GM12878 (cell line): ENCODE measurements around the gene NTM. TPM values are rescaled to one million over a fixed set of nuclear protein-coding genes. Genes with fewer than 3 reads are reported as not detected.

Experiments used
- ATAC-seq: fragments of 200-7000 bp; cut with Tn5 transposase; 3 replicates; pipeline ENCODE4 v1.9.1; 2020; ENCODE audit warnings: mild to moderate bottlenecking, moderate library complexity
- BruUV-seq: library from RNA; stranded (reverse); fragments of 400-500 nt; replicated peaks from 2 replicates; lab custom pipeline; 2021; lab: Mats Ljungman, UMichigan
- CTCF ChIA-PET: fragments of 300-600 bp; sonication (Branson Sonifier 250); formaldehyde crosslinking; extraction: SDS; loops from one replicate; lab custom pipeline; 2021; ENCODE audit warnings: inconsistent platforms; lab: Yijun Ruan, JAX
- POLR2A ChIA-PET: fragments of 350-600 bp; formaldehyde crosslinking; extraction: SDS; loops from one replicate; lab custom pipeline; 2021; ENCODE audit warnings: inconsistent platforms; lab: Charles Lee
- RAD21 ChIA-PET: fragments of 300-600 bp; sonication (Branson Sonifier 250); formaldehyde crosslinking; loops from one replicate; lab custom pipeline; 2023; ENCODE audit warnings: antibody characterized with exemption; ENCODE audit not compliant: unreplicated experiment; lab: Charles Lee
- SMC1A ChIA-PET: fragments of 300-600 bp; sonication (Branson Sonifier 250); formaldehyde crosslinking; loops from one replicate; lab custom pipeline; 2023; ENCODE audit not compliant: unreplicated experiment, uncharacterized antibody; lab: Charles Lee
- DNase-seq: peaks from one replicate; pipeline ENCODE4 v3.0.0-alpha.2; 2011; ENCODE audit warnings: low read depth, low spot score
- FAIRE-seq: peaks from 3 replicates; lab custom pipeline; 2011; peaks lifted over from hg19 to GRCh38; lab: Jason Lieb, UNC
- H2AFZ ChIP-seq: 2 replicates; pipeline ENCODE4 v1.6.0; 2011; ENCODE audit warnings: low read depth, low read length, control low read depth; ENCODE audit not compliant: control insufficient read depth
- H3K27ac ChIP-seq: 2 replicates; pipeline ENCODE4 v1.5.1; 2011; ENCODE audit warnings: control low read depth; ENCODE audit not compliant: control insufficient read depth, insufficient read depth
- H3K27me3 ChIP-seq, 2 experiments: replicated peaks in 1 of 2; 2 replicates each; pipeline versions ENCODE4 v1.6.0 to v1.6.1; 2011; ENCODE audit warnings: low read length in 1 of 2; ENCODE audit not compliant: control insufficient read depth in 2 of 2, insufficient read depth in 2 of 2
- H3K36me3 ChIP-seq, 2 experiments: 2 replicates each; pipeline ENCODE4 v1.5.1; 2011; ENCODE audit warnings: low read length in 1 of 2; ENCODE audit not compliant: control insufficient read depth in 2 of 2, insufficient read depth in 2 of 2
- H3K4me1 ChIP-seq: 2 replicates; pipeline ENCODE4 v1.6.1; 2011; ENCODE audit warnings: mild to moderate bottlenecking, low read length, moderate library complexity, mixed read lengths; ENCODE audit not compliant: control insufficient read depth, insufficient read depth
- H3K4me2 ChIP-seq: 2 replicates; pipeline ENCODE4 v1.6.0; 2011; ENCODE audit warnings: control low read depth; ENCODE audit not compliant: control insufficient read depth, insufficient read depth
- H3K4me3 ChIP-seq: fragments of 200-600 bp; sonication (generic); 2 replicates; pipeline ENCODE4 v1.5.1; 2016
- H3K79me2 ChIP-seq: 2 replicates; pipeline ENCODE4 v1.6.0; 2011; ENCODE audit warnings: low read length; ENCODE audit not compliant: control insufficient read depth, insufficient read depth
- H3K9ac ChIP-seq: 2 replicates; pipeline ENCODE4 v1.8.0; 2011; ENCODE audit warnings: low read length, control low read depth, mixed read lengths; ENCODE audit not compliant: control insufficient read depth, insufficient read depth
- H3K9me3 ChIP-seq: replicated peaks from 3 replicates; pipeline ENCODE4 v1.5.1; 2011; ENCODE audit warnings: mild to moderate bottlenecking, low read length; ENCODE audit not compliant: control insufficient read depth, insufficient read depth
- H4K20me1 ChIP-seq: 2 replicates; pipeline ENCODE4 v1.6.0; 2011; ENCODE audit not compliant: control insufficient read depth, insufficient read depth
- BACH1 ChIP-seq: fragments of 450-650 bp; IDR thresholded peaks from 2 replicates; pipeline ENCODE4 v1.6.1; 2017; ENCODE audit warnings: mild to moderate bottlenecking, borderline replicate concordance
- BCL11A ChIP-seq: IDR thresholded peaks from 2 replicates; pipeline ENCODE4 v1.6.1; 2011; ENCODE audit warnings: low read depth, low read length
- BMI1 ChIP-seq: fragments of 450-650 bp; IDR thresholded peaks from 2 replicates; pipeline ENCODE4 v1.6.1; 2016; ENCODE audit warnings: mild to moderate bottlenecking, moderate library complexity, borderline replicate concordance
- E4F1 ChIP-seq: fragments of 450-650 bp; IDR thresholded peaks from 2 replicates; pipeline ENCODE4 v1.6.1; 2018; ENCODE audit warnings: borderline replicate concordance, mild to moderate bottlenecking; ENCODE audit not compliant: partially characterized antibody
- MAX ChIP-seq: IDR thresholded peaks from 2 replicates; pipeline ENCODE4 v1.6.1; 2012; ENCODE audit warnings: low read depth, low read length, improper control_type of control experiment
- MEF2A ChIP-seq: IDR thresholded peaks from 2 replicates; pipeline ENCODE4 v1.6.1; 2011; ENCODE audit warnings: low read depth, mild to moderate bottlenecking, low read length, moderate library complexity; ENCODE audit not compliant: insufficient read depth
- MYB ChIP-seq: fragments of 150-350 bp; IDR thresholded peaks from 2 replicates; pipeline ENCODE4 v1.6.1; 2014; ENCODE audit warnings: mild to moderate bottlenecking, low read depth, low read length, borderline replicate concordance
- PRDM15 ChIP-seq: fragments of 450-650 bp; formaldehyde crosslinking; IDR thresholded peaks from 2 replicates; pipeline ENCODE4 v1.4.0; 2020; ENCODE audit warnings: mild to moderate bottlenecking, moderate library complexity
- RELB ChIP-seq: fragments of 450-650 bp; IDR thresholded peaks from 2 replicates; pipeline ENCODE4 v1.6.1; 2017; ENCODE audit warnings: low read depth, mild to moderate bottlenecking, moderate library complexity
- SMARCA5 ChIP-seq: fragments of 450-650 bp; IDR thresholded peaks from 2 replicates; pipeline ENCODE4 v1.6.1; 2017; ENCODE audit warnings: mild to moderate bottlenecking
- ZNF274 ChIP-seq: IDR thresholded peaks from one replicate; pipeline ENCODE4 v1.8.0; 2011; ENCODE audit not compliant: insufficient read length, insufficient read depth
- ZNF687 ChIP-seq: fragments of 450-650 bp; IDR thresholded peaks from 2 replicates; pipeline ENCODE4 v1.6.1; 2017; ENCODE audit warnings: mild to moderate bottlenecking, moderate library complexity
- WGBS: methylation state at CpG from one replicate; pipeline ENCODE4 v1.1.6; 2016; ENCODE audit warnings: low lambda C conversion rate; ENCODE audit not compliant: insufficient replicate concordance, insufficient coverage; ENCODE audit errors: missing lambda C conversion rate; 5-methylcytosine and 5-hydroxymethylcytosine counted together
- in situ Hi-C: fragments of 300-500 bp; cut with MboI; formaldehyde crosslinking; loops from 9 replicates; pipeline ENCODE4 v1.14.3; 2018; ENCODE audit warnings: mixed read lengths
- intact Hi-C: fragments of 100-400 bp; cut with micrococcal nuclease; formaldehyde crosslinking; loops from one replicate; pipeline ENCODE4 v1.14.2; 2022; ENCODE audit not compliant: unreplicated experiment
- polyA plus RNA-seq, 11 experiments: library from polyadenylated mRNA; depleted of rRNA in 4 of 11; unstranded in 6 of 11; stranded (reverse) in 5 of 11; fragments of >200 nt; fragmentation: Nextera tagmentation in 4 of 11; fragmentation: Illumina TruSeq in 1 of 11; extraction: Ambion mirVana in 4 of 11; extraction: Trizol in 1 of 11; gene quantifications; 1 replicate in 1 of 11; 2 replicates in 10 of 11; pipeline versions ENCODE4 v1.2.1 to v1.2.3, GENCODE V29; 2011 to 2016; ENCODE audit warnings: inconsistent platforms in 2 of 11, missing spikeins in 2 of 11, low read depth in 1 of 11
- total RNA-seq, 4 experiments: library from RNA; depleted of rRNA in 3 of 4; stranded (reverse); fragments of >200 nt in 3 of 4; fragmentation: Illumina TruSeq in 1 of 4; extraction: Trizol in 1 of 4; gene quantifications; 2 replicates each; pipeline versions ENCODE4 v1.2.1 to v1.2.3, GENCODE V29; 2013 to 2021

The NTM gene
- total and polyA plus RNA-seq, 10 of the 15 experiments (the other 5 are each of a cell fraction or from before 2014, with no cell fraction given) = not detected

GRCh38 chr11:131656839-131657211 is 286.4 kb downstream of the NTM start:
- Histone ChIP-seq H3K4me1 (peaks cover 10% of the 10 kb centered on the region; the same call in 1 of the 2 replicates), H3K9ac (no peak overlapping the region), H4K20me1 (no peaks in the 10 kb centered on the region), H3K27me3 (peaks cover 0 to 5% of the 10 kb centered on the region in 2 experiments; a peak in 2 of 4 replicates), H2AFZ (no peak overlapping the region), H3K36me3 (no peaks in the 10 kb centered on the region), H3K79me2 (no peaks in the 10 kb centered on the region), H3K4me3 (no peak overlapping the region), H3K4me2 (no peak overlapping the region), H3K27ac (no peak overlapping the region), H3K9me3 (no peaks in the 10 kb centered on the region)
- no TSS peak for BruUV-seq
- intact Hi-C loops = no loop called here
- RAD21 ChIA-PET = no interaction called here
- FAIRE-seq (no peak), DNase-seq (no peak), ATAC-seq (no peak)
- in situ Hi-C loops = no loop called here
- CTCF ChIA-PET = interaction anchor here (2.3 kb wide), 1 partner anchor 18 kb away, joined by 8 read pairs; no protein-coding TSS in a partner anchor
- POLR2A ChIA-PET = no interaction called here
- SMC1A ChIA-PET = no interaction called here
- 43% methylated on average over 9 of the region's 9 CpGs for whole genome bisulfite sequencing
- no peak for TF ChIP-seq E4F1
- TF ChIP-seq ZNF687 = no peak
- TF ChIP-seq PRDM15 (CRISPR knock-in tag) = no peak
- no peak for TF ChIP-seq BCL11A
- no peak for TF ChIP-seq RELB
- no peak for TF ChIP-seq SMARCA5
- no peak for TF ChIP-seq ZNF274
- TF ChIP-seq BACH1 = no peak
- TF ChIP-seq MYB = no peak
- TF ChIP-seq BMI1 = no peak
- TF ChIP-seq MAX = no peak
- TF ChIP-seq MEF2A = no peak
